ENCODE data around the gene SMAD2. TPM values are rescaled to one million over a fixed set of nuclear protein-coding genes. Genes with fewer than 3 reads are reported as not detected.

Gene SMAD2
- total RNA-seq, 2 donors from 2014 or later = 103 to 114 TPM

GRCh38 chr18:47815486-47816270, 114.8 kb downstream of the SMAD2 start:
- intact Hi-C loops (cut with DNase I) = no loop called here
- no peak for DNase-seq (ENCODE audit: low spot score)

GRCh38 chr18:47809420-47809819, 121.0 kb downstream of the SMAD2 start:
- DNase-seq (ENCODE audit: low spot score) = no peak
- intact Hi-C loops (cut with DNase I) = no loop called here

- intact Hi-C loops (cut with DNase I) = no loop called here
- no peak for DNase-seq (ENCODE audit: low spot score)
Measured at GRCh38 chr18:47802802-47803201, 127.7 kb downstream of the SMAD2 start.

- intact Hi-C loops (cut with DNase I) = no loop called here
- DNase-seq (ENCODE audit: low spot score) = no peak
Measured at GRCh38 chr18:47801817-47802216, 128.6 kb downstream of the SMAD2 start.

GRCh38 chr18:47800756-47801155, 129.7 kb downstream of the SMAD2 start:
- intact Hi-C loops (cut with DNase I) = no loop called here
- DNase-seq (ENCODE audit: low spot score) = no peak

GRCh38 chr18:47800248-47800647, 130.2 kb downstream of the SMAD2 start:
- DNase-seq (ENCODE audit: low spot score) = no peak
- intact Hi-C loops (cut with DNase I) = no loop called here

GRCh38 chr18:47799376-47799775, 131.1 kb downstream of the SMAD2 start:
- no peak for DNase-seq (ENCODE audit: low spot score)
- intact Hi-C loops (cut with DNase I) = no loop called here

GRCh38 chr18:47798366-47798765, 132.1 kb downstream of the SMAD2 start:
- DNase-seq (ENCODE audit: low spot score) = no peak
- intact Hi-C loops (cut with DNase I) = no loop called here

- intact Hi-C loops (cut with DNase I) = no loop called here
- no peak for DNase-seq (ENCODE audit: low spot score)
Measured at GRCh38 chr18:47797126-47797525, 133.3 kb downstream of the SMAD2 start.

- no peak for DNase-seq (ENCODE audit: low spot score)
- intact Hi-C loops (cut with DNase I) = no loop called here
Measured at GRCh38 chr18:47795434-47795814, 135.0 kb downstream of the SMAD2 start.

- intact Hi-C loops (cut with DNase I) = no loop called here
- no peak for DNase-seq (ENCODE audit: low spot score)
Measured at GRCh38 chr18:47794725-47795433, 135.6 kb downstream of the SMAD2 start.

GRCh38 chr18:47793609-47794008, 136.8 kb downstream of the SMAD2 start:
- intact Hi-C loops (cut with DNase I) = no loop called here
- no peak for DNase-seq (ENCODE audit: low spot score)

- DNase-seq (ENCODE audit: low spot score) = no peak
- intact Hi-C loops (cut with DNase I) = no loop called here
Measured at GRCh38 chr18:47791461-47791985, 138.9 kb downstream of the SMAD2 start.

GRCh38 chr18:47790036-47790435, 140.4 kb downstream of the SMAD2 start:
- intact Hi-C loops (cut with DNase I) = no loop called here
- DNase-seq (ENCODE audit: low spot score) = no peak

- intact Hi-C loops (cut with DNase I) = no loop called here
- DNase-seq (ENCODE audit: low spot score) = no peak
Measured at GRCh38 chr18:47788621-47789020, 141.8 kb downstream of the SMAD2 start.

GRCh38 chr18:47781561-47781960, 148.9 kb downstream of the SMAD2 start:
- intact Hi-C loops (cut with DNase I) = no loop called here
- no peak for DNase-seq (ENCODE audit: low spot score)

GRCh38 chr18:47780011-47780725, 150.3 kb downstream of the SMAD2 start:
- DNase-seq (ENCODE audit: low spot score) = no peak
- intact Hi-C loops (cut with DNase I) = no loop called here

- intact Hi-C loops (cut with DNase I) = no loop called here
- DNase-seq (ENCODE audit: low spot score) = no peak
Measured at GRCh38 chr18:47779381-47779780, 151.1 kb downstream of the SMAD2 start.

GRCh38 chr18:47777626-47778025, 152.8 kb downstream of the SMAD2 start:
- intact Hi-C loops (cut with DNase I) = no loop called here
- no peak for DNase-seq (ENCODE audit: low spot score)

- intact Hi-C loops (cut with DNase I) = no loop called here
- DNase-seq (ENCODE audit: low spot score) = no peak
Measured at GRCh38 chr18:47775961-47776360, 154.5 kb downstream of the SMAD2 start.
